Tibial nerve (tissue), 3 donors: Measurements from ENCODE around the gene GMDS.

Experiments used
- POLR2A ChIP-seq, 2 donors: fragments of 450-650 bp; IDR thresholded peaks; one replicate each; pipeline ENCODE4 v1.6.1; 2017; ENCODE audit warnings: antibody characterized with exemption in 2 of 2, mild to moderate bottlenecking in 2 of 2, moderate library complexity in 2 of 2
- TF ChIP-seq, protein P1 (sequence below), 5 experiments: fragments of 200-600 bp in 3 of 5; fragments of 450-650 bp in 2 of 5; sonication (generic) in 3 of 5; IDR thresholded peaks; one replicate each; pipeline ENCODE4 v1.5.1; 2016 to 2019; ENCODE audit warnings: antibody characterized with exemption in 5 of 5, mild to moderate bottlenecking in 3 of 5, moderate library complexity in 2 of 5

- TF ChIP-seq POLR2A (IDR thresholded peaks at IDR 0.05): no peak
- TF ChIP-seq, protein P1, sequence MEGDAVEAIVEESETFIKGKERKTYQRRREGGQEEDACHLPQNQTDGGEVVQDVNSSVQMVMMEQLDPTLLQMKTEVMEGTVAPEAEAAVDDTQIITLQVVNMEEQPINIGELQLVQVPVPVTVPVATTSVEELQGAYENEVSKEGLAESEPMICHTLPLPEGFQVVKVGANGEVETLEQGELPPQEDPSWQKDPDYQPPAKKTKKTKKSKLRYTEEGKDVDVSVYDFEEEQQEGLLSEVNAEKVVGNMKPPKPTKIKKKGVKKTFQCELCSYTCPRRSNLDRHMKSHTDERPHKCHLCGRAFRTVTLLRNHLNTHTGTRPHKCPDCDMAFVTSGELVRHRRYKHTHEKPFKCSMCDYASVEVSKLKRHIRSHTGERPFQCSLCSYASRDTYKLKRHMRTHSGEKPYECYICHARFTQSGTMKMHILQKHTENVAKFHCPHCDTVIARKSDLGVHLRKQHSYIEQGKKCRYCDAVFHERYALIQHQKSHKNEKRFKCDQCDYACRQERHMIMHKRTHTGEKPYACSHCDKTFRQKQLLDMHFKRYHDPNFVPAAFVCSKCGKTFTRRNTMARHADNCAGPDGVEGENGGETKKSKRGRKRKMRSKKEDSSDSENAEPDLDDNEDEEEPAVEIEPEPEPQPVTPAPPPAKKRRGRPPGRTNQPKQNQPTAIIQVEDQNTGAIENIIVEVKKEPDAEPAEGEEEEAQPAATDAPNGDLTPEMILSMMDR (IDR thresholded peaks at IDR 0.05): no peak
Observed at GRCh38 chr6:1787894-1788293, 457.5 kb downstream of the GMDS start.
